GM18873 (cell line): ENCODE measurements around the gene ZNF267.
"Not testable (repeated sequence)": the region's sequence is repeated elsewhere in the genome, so short reads cannot be mapped to it uniquely, and the experiment has no call there.

Experiments used
- ATAC-seq: cut with Tn5 transposase; IDR thresholded peaks from one replicate; pipeline ENCODE4 v1.9.1; 2021; ENCODE audit warnings: mild to moderate bottlenecking, moderate library complexity, moderate number of reproducible peaks; ENCODE audit not compliant: unreplicated experiment, low FRiP score

The ZNF267 gene

DNA sequence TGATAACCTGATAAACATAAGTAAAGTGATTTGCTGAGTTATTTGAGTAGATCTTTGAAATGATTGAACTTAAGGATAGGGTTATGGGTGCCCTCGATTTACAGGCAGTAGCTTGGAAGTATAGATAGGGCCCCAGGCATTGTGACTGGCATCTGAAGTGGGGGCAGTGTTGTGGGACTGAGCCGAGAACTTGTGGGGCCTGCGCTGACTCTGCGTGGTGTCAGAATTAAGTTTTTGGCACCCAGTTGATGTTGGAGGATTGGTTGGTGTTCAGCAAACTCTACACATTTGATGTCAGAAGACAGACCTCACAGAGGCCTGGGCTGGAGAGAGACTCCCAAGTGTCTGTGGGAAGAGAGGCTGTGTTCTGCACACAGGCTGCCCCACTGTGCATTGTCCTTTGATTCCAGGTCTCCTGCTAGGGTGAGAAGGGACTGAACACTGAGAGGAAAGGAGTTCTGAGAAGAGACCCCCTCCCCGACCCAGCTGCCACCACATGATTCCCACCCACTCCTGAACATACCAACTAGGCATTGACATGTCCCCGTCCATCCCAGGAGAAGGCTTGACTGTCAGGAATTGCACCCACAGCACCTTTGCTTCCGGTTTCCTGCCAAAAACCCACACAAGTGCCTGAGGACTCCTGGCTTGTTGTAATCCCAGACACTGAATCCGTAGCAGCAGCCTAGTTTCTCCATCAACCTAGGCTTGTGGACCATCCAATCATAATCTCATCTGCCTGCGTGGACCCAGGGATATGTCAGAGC is 4.5 kb downstream of the ZNF267 start:
- ATAC-seq, result no peak

DNA sequence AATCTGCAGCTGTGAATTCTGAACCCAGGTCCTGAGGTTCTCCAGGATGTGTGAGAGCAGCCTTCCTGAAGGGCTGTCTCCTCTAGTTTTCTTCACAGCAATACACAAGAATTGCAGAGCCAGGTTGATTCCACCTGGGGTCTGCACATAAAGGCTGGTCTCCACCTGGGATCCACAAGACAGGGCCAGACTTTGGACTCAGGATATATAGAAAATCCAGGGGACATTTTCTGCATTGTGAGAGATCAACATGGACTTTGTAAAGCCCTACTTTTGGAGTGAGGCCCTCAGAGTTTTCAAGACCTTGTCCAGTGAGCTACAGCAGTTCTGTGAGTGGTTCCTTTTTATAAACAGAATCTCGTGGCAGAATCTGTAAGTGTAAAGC is 6.3 kb downstream of the ZNF267 start:
- ATAC-seq, result no peak

DNA sequence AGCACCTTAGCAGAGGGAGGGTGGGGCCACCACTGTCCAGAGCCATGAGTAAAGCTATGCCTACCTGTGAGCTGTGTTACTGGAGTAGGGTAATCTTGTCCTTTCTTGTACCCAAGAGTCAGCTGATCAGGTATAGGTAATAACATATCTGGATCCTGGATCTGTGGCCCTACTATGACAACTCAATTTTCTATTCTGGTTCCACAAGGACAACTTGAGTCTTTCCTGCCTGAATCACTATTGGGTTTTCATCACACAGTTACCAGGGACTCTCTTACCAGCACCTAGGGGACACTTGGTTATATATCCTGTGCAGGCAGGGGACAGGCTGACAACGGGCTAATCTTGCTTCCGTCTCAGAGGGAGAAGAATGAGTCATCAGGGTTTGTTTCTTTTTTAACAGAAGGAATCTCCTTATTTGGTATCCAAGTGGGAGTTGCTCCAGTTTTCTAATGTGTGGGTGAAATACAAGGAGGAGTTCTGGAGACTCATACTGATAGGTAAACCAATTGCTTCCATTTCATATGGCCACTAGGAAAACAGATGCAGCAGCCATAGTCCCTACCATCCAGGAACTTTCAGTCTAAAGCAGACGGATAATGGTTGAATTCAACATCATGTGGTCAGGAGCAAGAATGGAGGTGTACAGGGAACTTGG is 6.8 kb downstream of the ZNF267 start:
- no peak for ATAC-seq

DNA sequence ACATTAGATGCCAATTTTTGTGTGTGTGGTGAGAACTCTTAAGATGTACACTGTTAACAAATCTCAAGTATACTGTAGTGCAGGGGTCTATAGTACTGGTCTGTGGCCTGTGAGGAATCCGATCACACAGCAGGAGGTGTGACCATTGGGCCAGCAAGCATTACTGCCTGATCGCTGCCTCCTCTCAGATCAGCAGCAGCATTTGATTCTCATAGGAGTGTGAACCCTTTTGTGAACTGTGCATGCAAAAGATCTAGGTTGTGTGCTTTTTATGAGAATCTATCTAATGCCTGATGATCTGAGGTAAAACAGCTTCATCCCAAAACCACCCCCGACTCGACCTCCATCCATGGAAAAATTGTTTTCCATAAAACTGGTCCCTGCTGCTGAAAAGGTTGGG is 12.6 kb downstream of the ZNF267 start:
- ATAC-seq, result no peak

DNA sequence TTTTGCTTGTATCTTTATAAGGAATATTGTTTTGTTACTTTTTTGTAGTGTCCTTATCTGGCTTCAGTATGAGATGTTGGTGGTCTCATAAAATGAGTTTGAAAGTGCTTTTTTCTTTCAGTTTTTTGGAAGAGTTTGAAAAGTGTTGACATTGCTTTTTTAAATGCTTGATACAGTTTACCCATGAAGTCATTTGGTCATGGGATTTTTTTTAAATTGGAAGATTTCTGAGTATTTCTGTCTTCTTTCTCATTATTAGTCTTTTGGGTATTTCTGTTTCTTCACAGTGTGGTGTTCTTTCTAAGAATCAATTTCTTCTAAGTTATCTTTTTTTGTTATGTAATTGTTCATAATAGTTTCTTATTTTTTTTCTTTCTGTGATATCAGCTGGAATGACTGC is 15.1 kb downstream of the ZNF267 start:
- no peak for ATAC-seq

DNA sequence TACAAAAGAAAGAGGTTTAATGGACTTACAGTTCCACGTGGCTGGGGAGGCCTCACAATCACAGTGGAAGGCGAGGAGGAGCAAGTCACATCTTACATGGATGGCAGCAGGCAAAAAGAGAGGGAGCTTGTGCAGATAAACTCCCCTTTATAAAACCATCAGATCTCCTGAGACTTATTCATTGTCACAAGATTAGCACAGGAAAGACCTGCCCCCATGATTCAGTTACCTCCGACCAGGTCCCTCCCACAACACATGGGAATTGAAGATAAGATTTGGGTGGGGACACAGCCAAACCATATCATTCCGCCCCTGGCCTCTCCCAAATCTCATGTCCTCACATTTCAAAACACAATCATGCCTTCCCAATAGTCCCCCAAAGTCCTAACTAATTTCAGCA is 18.5 kb downstream of the ZNF267 start:
- ATAC-seq, result not testable (repeated sequence)

DNA sequence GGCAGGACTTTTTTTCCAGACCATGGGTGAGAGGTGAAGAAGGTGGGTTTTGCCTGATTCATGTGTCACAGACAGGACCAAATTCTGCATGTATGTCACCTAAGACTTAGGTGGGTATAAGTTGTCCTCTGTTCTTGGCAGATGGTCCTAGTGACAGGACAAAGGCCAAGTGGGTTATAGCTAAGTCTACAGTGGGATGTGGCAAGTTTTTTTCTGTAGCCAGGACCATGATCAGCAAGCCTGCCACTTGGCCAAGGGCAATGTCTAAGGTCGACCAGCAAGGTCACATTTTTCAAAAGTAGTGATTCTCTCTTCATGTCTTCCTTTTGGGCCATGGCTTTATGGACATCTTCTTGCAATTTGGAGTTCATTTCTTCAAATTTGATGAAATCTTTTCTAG is 20.2 kb downstream of the ZNF267 start:
- no peak for ATAC-seq

DNA sequence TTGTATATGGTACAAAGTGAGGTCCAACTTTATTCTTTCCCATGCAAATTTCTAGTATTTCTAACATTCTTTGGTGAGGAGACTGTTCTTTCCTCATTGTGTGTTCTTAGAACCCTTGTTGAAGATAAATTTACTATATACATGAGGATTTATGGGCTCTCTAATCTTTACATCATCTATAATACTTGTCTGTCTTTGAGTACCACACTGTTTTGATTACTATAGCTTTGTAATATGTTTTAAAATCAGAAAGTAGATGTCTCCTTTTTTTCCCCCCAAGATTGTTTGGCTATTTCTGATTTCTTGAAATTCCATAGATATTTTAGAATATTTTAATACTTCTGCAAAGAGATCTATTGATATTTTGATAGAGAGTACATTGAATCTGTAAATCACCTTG is 23.7 kb downstream of the ZNF267 start:
- no peak for ATAC-seq

DNA sequence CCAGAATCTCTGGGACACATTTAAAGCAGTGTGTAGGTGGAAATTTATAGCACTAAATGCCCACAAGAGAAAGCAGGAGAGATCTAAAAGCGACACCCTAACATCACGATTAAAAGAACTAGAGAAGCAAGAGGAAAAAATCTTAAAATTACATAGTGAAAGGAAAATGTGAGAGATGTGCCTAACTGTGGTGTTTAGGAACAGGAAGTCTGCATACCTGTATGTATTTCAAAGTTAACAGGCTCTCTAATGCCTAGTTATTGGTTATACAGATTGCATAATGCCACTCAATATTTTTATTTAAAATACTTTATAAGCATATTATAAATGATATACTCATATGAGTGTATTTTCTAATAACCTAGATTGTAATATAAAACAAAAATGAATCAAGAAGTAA is 25.9 kb downstream of the ZNF267 start:
- no peak for ATAC-seq

DNA sequence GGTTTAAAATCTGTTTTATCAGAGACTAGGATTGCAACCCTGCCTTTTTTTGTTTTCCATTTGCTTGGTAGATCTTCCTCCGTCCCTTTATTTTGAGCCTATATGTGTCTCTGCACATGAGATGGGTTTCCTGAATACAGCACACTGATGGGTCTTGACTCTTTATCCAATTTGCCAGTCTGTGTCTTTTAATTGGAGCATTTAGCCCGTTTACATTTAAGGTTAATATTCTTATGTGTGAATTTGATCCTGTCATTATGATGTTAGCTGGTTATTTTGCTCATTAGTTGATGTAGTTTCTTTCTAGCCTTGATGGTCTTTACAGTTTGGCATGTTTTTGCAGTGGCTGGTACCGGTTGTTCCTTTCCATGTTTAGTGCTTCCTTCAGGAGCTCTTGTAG is 31.0 kb downstream of the ZNF267 start:
- not testable (repeated sequence) for ATAC-seq

DNA sequence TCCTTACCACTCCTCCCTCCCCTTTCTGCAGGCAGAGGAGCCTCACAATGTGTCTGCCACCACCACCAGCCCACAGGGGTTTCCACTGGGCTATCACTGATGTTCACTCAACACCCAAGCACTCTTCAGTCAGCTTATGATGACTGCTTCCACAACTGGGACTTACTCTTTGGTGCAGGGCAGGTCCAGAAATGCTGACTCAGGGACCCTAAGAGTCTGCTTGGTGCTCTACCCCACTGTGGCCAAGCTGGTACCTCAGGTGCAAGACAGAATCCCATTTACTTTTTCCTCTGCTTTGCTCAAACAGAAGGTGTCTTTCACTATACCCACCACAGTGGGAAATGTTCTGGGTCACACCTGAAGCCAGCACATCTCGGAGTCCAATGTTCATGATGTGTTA is 40.1 kb downstream of the ZNF267 start:
- no peak for ATAC-seq

DNA sequence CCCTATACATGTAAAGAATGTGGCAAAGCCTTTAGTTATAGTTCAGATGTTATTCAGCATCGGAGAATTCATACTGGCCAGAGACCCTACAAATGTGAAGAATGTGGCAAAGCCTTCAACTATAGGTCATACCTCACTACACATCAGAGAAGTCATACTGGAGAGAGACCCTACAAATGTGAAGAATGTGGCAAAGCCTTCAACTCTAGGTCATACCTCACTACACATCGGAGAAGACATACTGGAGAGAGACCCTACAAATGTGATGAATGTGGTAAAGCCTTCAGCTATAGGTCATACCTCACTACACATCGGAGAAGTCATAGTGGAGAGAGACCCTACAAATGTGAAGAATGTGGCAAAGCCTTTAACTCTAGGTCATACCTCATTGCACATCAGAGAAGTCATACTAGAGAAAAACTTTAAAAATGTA is 42.5 kb downstream of the ZNF267 start:
- ATAC-seq, result no peak

DNA sequence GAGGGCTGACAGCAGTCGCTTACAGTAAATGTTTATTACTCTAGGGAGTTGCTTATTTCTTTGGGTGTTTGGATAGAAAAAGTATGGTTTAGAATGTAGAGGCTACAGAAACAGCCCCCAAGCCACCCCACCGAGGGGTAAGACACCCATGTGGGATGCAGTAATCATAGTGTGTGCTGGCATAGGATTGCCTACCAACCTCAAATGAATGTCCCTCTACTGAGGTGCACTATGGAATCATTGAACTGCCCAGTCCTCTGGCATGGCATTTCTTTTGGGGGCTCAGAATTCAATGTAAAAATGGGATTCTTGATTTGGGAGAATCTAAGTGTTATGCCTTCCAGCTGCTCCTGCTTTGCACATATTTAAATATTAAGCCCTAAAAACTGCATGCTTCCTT is 46.8 kb downstream of the ZNF267 start:
- no peak for ATAC-seq

DNA sequence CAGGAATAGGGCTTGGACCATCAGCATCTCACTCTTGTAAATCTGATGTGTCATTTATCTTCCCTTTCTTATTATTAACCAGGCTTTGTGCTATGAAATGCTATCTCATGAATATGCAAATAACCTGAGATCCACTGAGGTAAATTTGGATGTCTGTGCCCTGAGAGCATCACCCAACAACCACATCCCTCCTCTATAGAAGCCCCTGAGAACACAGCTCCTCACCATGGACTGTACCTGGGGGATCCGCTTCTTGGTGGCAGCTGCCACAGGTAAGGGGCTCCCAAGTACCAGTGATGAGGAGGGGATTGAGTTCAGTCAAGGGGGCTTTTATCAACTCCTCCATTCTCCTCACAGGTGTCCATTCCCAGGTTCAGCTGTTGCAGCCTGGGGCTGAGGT is 78.2 kb downstream of the ZNF267 start:
- ATAC-seq, result not testable (repeated sequence)

DNA sequence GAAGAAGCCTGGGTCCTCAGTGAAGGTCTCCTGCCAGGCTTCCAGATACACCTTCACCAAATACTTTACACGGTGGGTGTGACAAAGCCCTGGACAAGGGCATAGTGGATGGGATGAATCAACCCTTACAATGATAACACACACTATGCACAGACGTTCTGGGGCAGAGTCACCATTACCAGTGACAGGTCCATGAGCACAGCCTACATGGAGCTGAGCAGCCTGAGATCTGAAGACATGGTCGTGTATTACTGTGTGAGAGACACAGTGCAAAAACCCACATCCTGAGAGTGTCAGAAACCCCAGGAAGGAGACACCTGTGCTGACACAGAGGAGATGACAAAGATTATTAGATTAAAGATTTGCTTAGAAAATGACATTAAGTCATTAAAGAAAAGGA is 78.6 kb downstream of the ZNF267 start:
- not testable (repeated sequence) for ATAC-seq

DNA sequence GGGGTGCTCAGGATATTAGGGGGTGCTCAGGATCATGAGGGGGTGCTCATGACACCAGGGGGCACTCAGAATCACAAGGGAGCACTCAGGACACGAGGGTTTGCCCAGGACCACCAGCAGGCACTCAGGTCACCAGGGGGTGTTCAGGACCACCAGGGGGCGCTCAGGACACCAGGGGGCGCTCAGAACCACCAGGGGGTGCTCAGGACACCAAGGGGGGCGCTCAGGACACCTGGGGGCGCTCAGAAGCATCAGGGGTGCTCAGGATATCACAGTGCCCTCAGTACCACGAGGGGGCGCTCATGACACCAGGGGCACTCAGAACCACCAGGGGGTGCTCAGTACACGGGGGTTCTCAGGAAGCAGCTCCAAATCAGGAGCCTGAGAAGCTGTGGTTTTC is 82.6 kb downstream of the ZNF267 start:
- ATAC-seq, result not testable (repeated sequence)

DNA sequence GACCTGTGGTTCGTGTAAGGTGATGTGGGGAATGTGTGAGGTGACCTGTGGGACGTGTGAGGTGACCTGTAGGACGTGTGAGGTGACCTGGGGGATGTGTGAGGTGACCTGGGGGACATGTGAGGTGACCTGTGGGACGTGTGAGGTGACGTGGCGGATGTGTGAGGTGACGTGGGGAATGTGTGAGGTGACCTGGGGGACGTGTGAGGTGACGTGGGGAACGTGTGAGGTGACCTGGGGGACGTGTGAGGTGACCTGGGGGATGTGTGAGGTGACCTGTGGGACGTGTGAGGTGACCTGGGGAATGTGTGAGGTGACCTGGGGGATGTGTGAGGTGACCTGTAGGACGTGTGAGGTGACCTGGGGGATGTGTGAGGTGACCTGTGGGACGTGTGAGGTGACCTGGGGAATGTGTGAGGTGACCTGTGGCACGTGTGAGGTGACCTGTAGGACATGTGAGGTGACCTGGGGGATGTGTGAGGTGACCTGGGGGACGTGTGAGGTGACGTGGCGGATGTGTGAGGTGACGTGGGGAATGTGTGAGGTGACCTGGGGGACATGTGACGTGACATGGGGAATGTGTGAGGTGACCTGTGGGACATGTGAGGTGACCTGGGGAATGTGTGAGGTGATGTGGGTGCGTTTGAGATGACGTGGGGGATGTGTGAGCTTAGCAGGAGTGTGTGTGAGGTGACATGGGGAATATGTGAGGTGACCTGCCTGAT is 86.7 kb downstream of the ZNF267 start:
- not testable (repeated sequence) for ATAC-seq
